ENCODE results near the gene BPIFB6.

The BPIFB6 gene

GRCh38 chr20:33008336-33009213, 22.9 kb upstream of the BPIFB6 start:
- no peak for TF ChIP-seq YY1 (IDR thresholded peaks at IDR 0.05; ENCODE audit: insufficient read depth, insufficient read length)
- TF ChIP-seq ZNF274 (IDR thresholded peaks at IDR 0.05; ENCODE audit: low read depth, low read length), result no peak
- TF ChIP-seq SUZ12 (IDR thresholded peaks at IDR 0.05; ENCODE audit: extremely low read depth, insufficient read depth, insufficient read length), result no peak
- Histone ChIP-seq H3K4me3 (ENCODE audit: insufficient read length, low read depth) (no peak overlapping the region), H3K4me1 (ENCODE audit: insufficient read depth, insufficient read length) (peaks cover 5% of the 10 kb centered on the region), H3K27me3 (ENCODE audit: insufficient read depth, insufficient read length) (peaks cover 3% of the 10 kb centered on the region), H3K36me3 (ENCODE audit: insufficient read depth, insufficient read length, low read length) (no peaks in the 10 kb centered on the region), H3K9ac (ENCODE audit: insufficient read length, low read depth) (no peak overlapping the region), H3K9me3 (ENCODE audit: insufficient read depth, low read length) (peaks cover 10% of the 10 kb centered on the region)
- no peak for DNase-seq (ENCODE audit: low read depth, low spot score)

GRCh38 chr20:33009214-33010132, 22.0 kb upstream of the BPIFB6 start:
- no peak for DNase-seq (ENCODE audit: low read depth, low spot score)
- H3K27me3 ChIP-seq (ENCODE audit: insufficient read depth, insufficient read length), result peaks cover 3% of the 10 kb centered on the region
- H3K9me3 ChIP-seq (ENCODE audit: insufficient read depth, low read length), result peaks cover 10% of the 10 kb centered on the region
- H3K4me1 ChIP-seq (ENCODE audit: insufficient read depth, insufficient read length), result peaks cover 5% of the 10 kb centered on the region
- H3K4me3 ChIP-seq (ENCODE audit: insufficient read length, low read depth), result no peak overlapping the region
- no peak overlapping the region for H3K9ac ChIP-seq (ENCODE audit: insufficient read length, low read depth)
- TF ChIP-seq SUZ12 (IDR thresholded peaks at IDR 0.05; ENCODE audit: extremely low read depth, insufficient read depth, insufficient read length) (no peak), ZNF274 (IDR thresholded peaks at IDR 0.05; ENCODE audit: low read depth, low read length) (no peak), YY1 (IDR thresholded peaks at IDR 0.05; ENCODE audit: insufficient read depth, insufficient read length) (no peak)
- no peaks in the 10 kb centered on the region for H3K36me3 ChIP-seq (ENCODE audit: insufficient read depth, insufficient read length, low read length)

GRCh38 chr20:33010133-33010504, 21.3 kb upstream of the BPIFB6 start:
- H3K9me3 ChIP-seq (ENCODE audit: insufficient read depth, low read length), result peaks cover 9% of the 10 kb centered on the region
- TF ChIP-seq SUZ12 (IDR thresholded peaks at IDR 0.05; ENCODE audit: extremely low read depth, insufficient read depth, insufficient read length) (no peak), YY1 (IDR thresholded peaks at IDR 0.05; ENCODE audit: insufficient read depth, insufficient read length) (no peak)
- no peaks in the 10 kb centered on the region for H3K36me3 ChIP-seq (ENCODE audit: insufficient read depth, insufficient read length, low read length)
- H3K9ac ChIP-seq (ENCODE audit: insufficient read length, low read depth), result no peak overlapping the region
- H3K4me1 ChIP-seq (ENCODE audit: insufficient read depth, insufficient read length), result peaks cover 10% of the 10 kb centered on the region
- H3K27me3 ChIP-seq (ENCODE audit: insufficient read depth, insufficient read length), result peaks cover 3% of the 10 kb centered on the region
- no peak for DNase-seq (ENCODE audit: low read depth, low spot score)
- no peak overlapping the region for H3K4me3 ChIP-seq (ENCODE audit: insufficient read length, low read depth)

GRCh38 chr20:33010674-33011449, 20.6 kb upstream of the BPIFB6 start:
- H3K36me3 ChIP-seq (ENCODE audit: insufficient read depth, insufficient read length, low read length), result no peaks in the 10 kb centered on the region
- peaks cover 3% of the 10 kb centered on the region for H3K27me3 ChIP-seq (ENCODE audit: insufficient read depth, insufficient read length)
- TF ChIP-seq ZNF274 (IDR thresholded peaks at IDR 0.05; ENCODE audit: low read depth, low read length) (no peak), SUZ12 (IDR thresholded peaks at IDR 0.05; ENCODE audit: extremely low read depth, insufficient read depth, insufficient read length) (no peak), YY1 (IDR thresholded peaks at IDR 0.05; ENCODE audit: insufficient read depth, insufficient read length) (no peak)
- no peak for DNase-seq (ENCODE audit: low read depth, low spot score)
- H3K9me3 ChIP-seq (ENCODE audit: insufficient read depth, low read length), result peaks cover 1% of the 10 kb centered on the region; the same call in 1 of the 2 replicates
- no peak overlapping the region for H3K4me3 ChIP-seq (ENCODE audit: insufficient read length, low read depth)
- H3K4me1 ChIP-seq (ENCODE audit: insufficient read depth, insufficient read length), result peaks cover 10% of the 10 kb centered on the region
- no peak overlapping the region for H3K9ac ChIP-seq (ENCODE audit: insufficient read length, low read depth)

GRCh38 chr20:33012327-33013189, 18.9 kb upstream of the BPIFB6 start:
- Histone ChIP-seq H3K4me3 (ENCODE audit: insufficient read length, low read depth) (no peak overlapping the region), H3K4me1 (ENCODE audit: insufficient read depth, insufficient read length) (peaks cover 10% of the 10 kb centered on the region), H3K27me3 (ENCODE audit: insufficient read depth, insufficient read length) (peaks cover 3% of the 10 kb centered on the region), H3K36me3 (ENCODE audit: insufficient read depth, insufficient read length, low read length) (no peaks in the 10 kb centered on the region), H3K9ac (ENCODE audit: insufficient read length, low read depth) (no peak overlapping the region), H3K9me3 (ENCODE audit: insufficient read depth, low read length) (no peaks in the 10 kb centered on the region)
- DNase-seq (ENCODE audit: low read depth, low spot score), result no peak
- TF ChIP-seq YY1 (IDR thresholded peaks at IDR 0.05; ENCODE audit: insufficient read depth, insufficient read length) (no peak), ZNF274 (IDR thresholded peaks at IDR 0.05; ENCODE audit: low read depth, low read length) (no peak), SUZ12 (IDR thresholded peaks at IDR 0.05; ENCODE audit: extremely low read depth, insufficient read depth, insufficient read length) (no peak)

GRCh38 chr20:33013701-33014326, 17.6 kb upstream of the BPIFB6 start:
- Histone ChIP-seq H3K9me3 (ENCODE audit: insufficient read depth, low read length) (no peaks in the 10 kb centered on the region), H3K4me1 (ENCODE audit: insufficient read depth, insufficient read length) (peaks cover 10% of the 10 kb centered on the region), H3K27me3 (ENCODE audit: insufficient read depth, insufficient read length) (peaks cover 6% of the 10 kb centered on the region), H3K36me3 (ENCODE audit: insufficient read depth, insufficient read length, low read length) (no peaks in the 10 kb centered on the region), H3K9ac (ENCODE audit: insufficient read length, low read depth) (no peak overlapping the region), H3K4me3 (ENCODE audit: insufficient read length, low read depth) (no peak overlapping the region)
- no peak for DNase-seq (ENCODE audit: low read depth, low spot score)
- no peak for TF ChIP-seq ZNF274 (IDR thresholded peaks at IDR 0.05; ENCODE audit: low read depth, low read length)
- TF ChIP-seq SUZ12 (IDR thresholded peaks at IDR 0.05; ENCODE audit: extremely low read depth, insufficient read depth, insufficient read length), result no peak
- no peak for TF ChIP-seq YY1 (IDR thresholded peaks at IDR 0.05; ENCODE audit: insufficient read depth, insufficient read length)

Data from NT2/D1 (cell line).